Measurements from ENCODE around the gene TREML4. TPM values are rescaled to one million over a fixed set of nuclear protein-coding genes. Genes with fewer than 3 reads are reported as not detected.
"Not testable (repeated sequence)": the region's sequence is repeated elsewhere in the genome, so short reads cannot be mapped to it uniquely, and the experiment has no call there.

The TREML4 gene
- total RNA-seq, 1 donor from 2014 or later: not detected

GRCh38 chr6:41246529-41246928 is 18.4 kb downstream of the TREML4 start:
- DNase-seq (ENCODE audit: low spot score); intact Hi-C loops (cut with DNase I): not testable (repeated sequence)

GRCh38 chr6:41247288-41247865 is 19.2 kb downstream of the TREML4 start:
- no peak for DNase-seq (ENCODE audit: low spot score)
- intact Hi-C loops (cut with DNase I): no loop called here

GRCh38 chr6:41247882-41248705 is 19.9 kb downstream of the TREML4 start:
- intact Hi-C loops (cut with DNase I): no loop called here
- no peak for DNase-seq (ENCODE audit: low spot score)

DNA sequence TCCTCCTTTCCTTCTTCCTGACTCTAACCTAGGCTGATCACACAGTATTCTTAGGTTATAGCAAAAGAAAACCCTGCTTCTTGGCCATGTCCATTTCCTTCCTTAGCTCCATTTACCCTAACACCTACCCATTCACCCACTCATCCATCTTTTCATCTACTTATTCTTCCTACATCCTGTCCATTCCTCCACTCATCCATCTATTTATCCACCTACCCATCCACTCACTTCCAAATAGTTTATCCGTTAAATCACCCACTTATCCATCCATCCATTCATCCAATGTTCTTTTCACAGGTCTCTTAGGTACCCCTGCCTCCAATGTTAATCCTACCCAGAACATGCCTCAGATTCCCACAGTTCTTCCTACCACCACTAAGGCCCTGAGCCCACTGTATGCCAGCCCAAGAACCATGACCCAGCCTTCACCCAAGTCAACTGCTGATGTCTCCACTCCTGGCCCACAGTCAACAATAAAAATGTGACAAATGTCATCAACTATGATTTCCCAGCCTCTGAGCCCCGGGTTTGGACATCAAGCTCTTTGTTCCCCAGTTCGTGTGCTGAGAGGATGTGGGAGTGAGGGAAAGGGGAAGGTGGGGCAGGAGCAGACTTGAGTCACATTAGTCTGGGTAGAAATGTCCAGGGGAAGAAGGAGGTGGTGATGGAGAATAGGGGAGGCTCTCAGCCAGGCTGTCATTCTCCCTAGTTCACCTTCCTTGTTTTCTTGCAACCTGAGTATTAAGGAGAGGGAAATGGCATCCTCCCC is 24.4 kb downstream of the TREML4 start:
- intact Hi-C loops (cut with DNase I): no loop called here
- no peak for DNase-seq (ENCODE audit: low spot score)

DNA sequence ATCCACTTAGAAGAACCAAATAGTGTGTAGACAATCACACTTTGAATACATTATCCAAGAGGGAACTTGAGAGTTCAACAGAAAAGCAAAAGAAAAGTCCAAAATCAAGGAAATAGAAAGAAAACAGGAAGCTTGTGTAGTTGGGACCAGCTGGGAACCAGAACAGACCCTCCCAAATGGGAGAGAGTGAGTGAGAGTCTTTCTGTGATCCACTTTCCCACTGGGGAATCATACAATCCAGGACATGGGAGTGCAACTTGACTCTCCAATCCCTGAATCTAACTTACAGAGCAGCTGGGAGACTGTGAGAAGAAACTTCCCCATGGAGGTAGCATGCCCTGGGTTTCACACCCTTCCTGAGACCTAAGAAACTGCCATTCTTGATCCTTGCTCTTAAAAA is 27.0 kb downstream of the TREML4 start:
- no peak for DNase-seq (ENCODE audit: low spot score)
- intact Hi-C loops (cut with DNase I): no loop called here

- no peak for DNase-seq (ENCODE audit: low spot score)
- intact Hi-C loops (cut with DNase I): no loop called here
Measured at GRCh38 chr6:41255638-41256246, 27.6 kb downstream of the TREML4 start.

DNA sequence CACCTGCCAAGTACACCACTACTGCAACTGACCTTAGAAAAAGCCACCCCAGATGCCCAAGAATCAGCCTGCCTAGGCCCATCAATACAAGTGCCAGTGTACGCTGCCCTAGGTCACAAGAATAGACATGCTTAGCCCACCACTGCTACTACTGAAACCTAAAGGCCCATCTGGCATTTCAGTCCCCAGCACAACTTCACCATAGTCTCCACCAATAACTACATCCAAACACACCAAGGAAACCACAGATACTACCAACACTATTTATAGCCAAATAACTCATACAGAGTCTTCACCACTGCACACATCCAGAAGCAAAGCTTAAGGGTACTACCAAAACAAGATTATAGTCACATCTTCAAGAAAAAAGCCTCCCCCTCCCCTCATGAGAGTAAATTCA is 28.2 kb downstream of the TREML4 start:
- intact Hi-C loops (cut with DNase I): no loop called here
- DNase-seq (ENCODE audit: low spot score): no peak

GRCh38 chr6:41257369-41258195 is 29.4 kb downstream of the TREML4 start:
- intact Hi-C loops (cut with DNase I): no loop called here
- no peak for DNase-seq (ENCODE audit: low spot score)

DNA sequence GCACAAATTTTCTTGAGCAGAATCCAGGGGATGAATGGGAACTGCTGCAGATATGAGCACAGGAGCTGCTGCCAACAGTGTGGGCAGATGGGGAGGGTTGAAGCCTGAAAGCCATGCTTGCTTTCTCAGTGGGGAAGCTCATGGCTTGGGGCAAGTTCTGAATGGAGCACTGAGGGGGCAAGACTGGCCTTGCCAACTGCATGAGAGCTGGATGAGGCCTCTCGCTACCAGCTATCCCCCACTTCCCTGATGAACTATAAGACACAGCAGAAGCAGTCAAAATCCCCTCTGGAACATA is 30.0 kb downstream of the TREML4 start:
- no peak for DNase-seq (ENCODE audit: low spot score)
- intact Hi-C loops (cut with DNase I): no loop called here

DNA sequence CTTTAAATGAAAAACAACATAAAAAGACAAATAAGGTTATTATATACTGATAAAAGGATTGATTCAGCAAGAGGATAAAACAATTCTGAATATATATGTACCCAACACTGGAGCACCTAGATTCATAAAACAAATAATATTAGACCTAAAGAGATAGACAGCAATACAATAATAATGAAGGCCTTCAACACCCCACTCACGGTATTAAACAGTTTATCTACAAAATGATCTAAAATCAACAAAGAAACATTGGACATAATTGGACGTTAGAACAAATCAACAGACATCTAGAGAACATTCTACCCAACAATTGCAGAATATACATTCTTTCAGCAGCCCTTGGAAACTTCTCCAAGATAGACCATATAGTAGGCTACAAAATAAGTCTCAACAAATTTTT is 34.3 kb downstream of the TREML4 start:
- intact Hi-C loops (cut with DNase I): no loop called here
- DNase-seq (ENCODE audit: low spot score): no peak

GRCh38 chr6:41263267-41263666 is 35.1 kb downstream of the TREML4 start:
- intact Hi-C loops (cut with DNase I): no loop called here

DNA sequence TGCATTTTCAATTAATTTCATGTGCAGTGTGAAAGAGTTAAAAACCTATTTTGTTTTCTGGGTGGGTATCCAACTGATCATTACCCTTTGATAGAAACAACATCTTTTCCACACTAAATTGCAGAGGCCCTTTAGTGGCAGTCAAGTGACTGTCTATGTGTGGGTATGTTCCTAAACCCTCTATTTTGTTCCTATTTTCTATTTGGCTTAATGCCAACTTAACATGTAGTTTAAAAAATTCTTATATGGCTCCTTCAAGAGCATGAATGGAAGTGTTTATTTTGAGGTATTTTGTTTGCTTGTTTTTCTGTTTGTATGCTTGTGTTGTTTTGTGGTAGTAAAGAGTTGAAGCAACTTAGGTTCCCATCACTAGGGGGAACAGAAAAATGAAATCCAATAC is 38.4 kb downstream of the TREML4 start:
- intact Hi-C loops (cut with DNase I): no loop called here
- no peak for DNase-seq (ENCODE audit: low spot score)

More at GRCh38 chr6:41263267-41263666, 35.1 kb downstream of the TREML4 start:
- no peak for DNase-seq (ENCODE audit: low spot score)

- intact Hi-C loops (cut with DNase I): no loop called here
- DNase-seq (ENCODE audit: low spot score): no peak
Measured at GRCh38 chr6:41268478-41268877, 40.3 kb downstream of the TREML4 start.

- intact Hi-C loops (cut with DNase I): no loop called here
Measured at GRCh38 chr6:41269166-41269565, 41.0 kb downstream of the TREML4 start.

GRCh38 chr6:41269716-41270115 is 41.6 kb downstream of the TREML4 start:
- DNase-seq (ENCODE audit: low spot score): no peak
- intact Hi-C loops (cut with DNase I): no loop called here

More at GRCh38 chr6:41269166-41269565, 41.0 kb downstream of the TREML4 start:
- DNase-seq (ENCODE audit: low spot score): no peak

DNA sequence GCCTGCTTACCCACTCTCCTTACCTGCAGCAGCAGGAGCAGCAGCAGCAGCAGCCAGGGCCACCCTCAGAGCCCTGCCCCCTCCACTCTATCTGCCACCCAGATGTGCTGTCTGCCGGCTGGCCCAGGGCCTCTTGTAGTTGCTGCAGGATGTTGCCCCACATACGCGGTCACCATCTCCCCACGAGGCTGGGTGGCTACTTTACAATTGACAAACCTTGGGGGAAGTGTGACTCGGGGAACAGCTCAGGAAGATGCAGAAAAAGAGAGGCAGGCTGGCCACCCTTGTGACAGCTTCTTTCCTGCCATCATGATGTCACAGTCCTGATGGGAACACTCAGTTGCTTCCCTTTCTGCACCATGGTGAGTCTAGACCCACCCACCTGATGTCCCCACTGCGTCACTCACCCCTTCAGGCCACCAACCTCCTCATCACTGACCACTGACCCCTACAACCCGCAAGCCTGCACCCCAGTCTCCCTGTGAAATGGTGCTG is 43.8 kb downstream of the TREML4 start:
- intact Hi-C loops (cut with DNase I): no loop called here
- DNase-seq (ENCODE audit: low spot score): peak; percentile 94

GRCh38 chr6:41272591-41273240 is 44.6 kb downstream of the TREML4 start:
- no peak for DNase-seq (ENCODE audit: low spot score)
- intact Hi-C loops (cut with DNase I): no loop called here

DNA sequence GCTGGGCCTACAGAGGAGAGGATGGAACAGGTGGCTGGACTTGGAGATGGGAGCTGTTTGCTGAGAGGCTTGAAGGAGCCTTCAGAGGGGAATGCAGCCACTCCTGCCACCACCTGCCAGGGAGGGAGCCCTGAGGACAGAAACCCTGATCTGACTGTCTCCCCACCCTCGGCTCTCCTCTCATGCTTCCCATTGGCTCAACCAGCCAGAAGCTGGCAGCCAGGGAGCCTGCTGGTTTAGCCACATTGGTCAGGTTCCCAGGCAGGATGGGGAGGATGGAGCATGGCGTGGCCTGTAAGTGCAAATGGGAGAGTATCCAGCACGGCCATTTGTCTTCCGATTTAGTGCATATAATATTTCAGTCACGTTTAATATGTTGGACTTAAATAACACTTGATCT is 45.6 kb downstream of the TREML4 start:
- intact Hi-C loops (cut with DNase I): no loop called here
- no peak for DNase-seq (ENCODE audit: low spot score)

- intact Hi-C loops (cut with DNase I): no loop called here
- no peak for DNase-seq (ENCODE audit: low spot score)
Measured at GRCh38 chr6:41274256-41274655, 46.1 kb downstream of the TREML4 start.

Data from cardiac septum (tissue), 1 donor.